ENCODE measurements around the gene CDH3. TPM values are rescaled to one million over a fixed set of nuclear protein-coding genes. Genes with fewer than 3 reads are reported as not detected.
"Not testable (repeated sequence)": the region's sequence is repeated elsewhere in the genome, so short reads cannot be mapped to it uniquely, and the experiment has no call there.

Gene CDH3
- total RNA-seq, 1 donor from 2014 or later = 0.51 TPM

DNA sequence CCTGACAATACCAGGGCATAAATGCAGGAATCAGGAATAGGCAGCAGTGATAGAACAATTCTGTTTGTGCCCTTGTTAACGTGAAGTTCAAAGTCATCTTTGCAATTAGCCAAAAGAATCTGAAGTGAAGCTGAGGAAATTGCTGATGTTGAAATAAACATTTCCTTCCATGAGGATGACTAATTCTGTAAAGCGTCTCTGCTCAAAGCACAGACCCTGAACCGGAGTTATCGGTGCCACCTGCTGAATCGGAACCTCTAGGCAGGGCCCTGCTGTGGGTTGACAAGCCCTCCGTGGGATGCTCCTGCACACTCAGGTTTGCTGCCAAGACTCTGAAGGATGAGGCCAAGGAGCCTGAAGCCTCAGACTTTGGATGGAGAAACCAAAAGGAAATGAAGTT, 55.0 kb downstream of the CDH3 start:
- no peak for DNase-seq (ENCODE audit: low spot score)

DNA sequence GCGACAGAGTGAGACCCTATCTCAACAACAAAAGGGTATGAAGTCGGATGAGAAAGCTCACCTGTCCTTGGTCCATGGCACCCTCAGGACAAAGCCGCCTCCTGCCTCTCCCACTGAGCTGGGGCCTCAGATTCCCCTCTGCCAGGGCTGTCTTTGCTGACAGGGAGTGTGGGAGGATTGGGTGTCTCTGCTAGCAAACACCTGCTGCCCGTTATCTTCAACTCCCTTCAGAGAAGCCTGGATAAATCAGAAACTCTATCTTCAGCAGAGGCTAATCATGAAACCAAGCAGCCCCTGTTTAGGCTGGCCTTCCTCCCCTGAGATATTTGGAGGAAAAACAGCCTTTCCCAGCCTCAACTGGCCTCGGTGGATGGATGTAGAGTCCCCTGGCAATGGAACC, 55.7 kb downstream of the CDH3 start:
- no peak for DNase-seq (ENCODE audit: low spot score)

DNA sequence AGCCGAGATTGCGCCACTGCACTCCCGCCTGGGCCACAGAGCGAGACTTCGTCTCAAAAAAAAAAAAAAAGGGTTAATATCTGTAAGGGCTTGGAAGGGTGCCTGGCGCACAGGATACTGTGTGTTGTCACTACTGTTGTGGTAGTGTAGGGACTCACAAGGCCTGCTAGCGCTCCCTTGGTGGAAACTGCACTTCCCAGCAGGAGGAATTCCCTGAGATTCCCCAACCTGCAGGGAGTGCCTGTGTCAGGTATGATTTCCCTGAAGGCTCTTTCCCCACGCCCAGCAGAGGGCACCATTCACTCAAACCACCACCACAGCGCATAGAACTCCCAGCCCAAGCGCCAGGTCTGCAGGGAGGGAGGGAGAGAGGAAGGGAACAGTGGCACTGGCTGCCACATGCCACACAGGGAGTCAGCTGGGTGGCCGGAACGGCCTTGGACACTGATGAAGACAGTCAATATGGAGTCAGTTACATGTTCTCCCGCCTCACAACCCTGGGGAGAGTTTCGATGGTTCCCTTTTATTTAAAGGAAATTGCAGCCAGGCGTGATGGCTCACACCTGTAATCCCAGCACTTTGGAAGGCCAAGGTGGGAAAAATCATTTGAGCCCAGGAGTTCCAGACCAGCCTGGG, 59.2 kb downstream of the CDH3 start:
- DNase-seq (ENCODE audit: low spot score) = no peak

DNA sequence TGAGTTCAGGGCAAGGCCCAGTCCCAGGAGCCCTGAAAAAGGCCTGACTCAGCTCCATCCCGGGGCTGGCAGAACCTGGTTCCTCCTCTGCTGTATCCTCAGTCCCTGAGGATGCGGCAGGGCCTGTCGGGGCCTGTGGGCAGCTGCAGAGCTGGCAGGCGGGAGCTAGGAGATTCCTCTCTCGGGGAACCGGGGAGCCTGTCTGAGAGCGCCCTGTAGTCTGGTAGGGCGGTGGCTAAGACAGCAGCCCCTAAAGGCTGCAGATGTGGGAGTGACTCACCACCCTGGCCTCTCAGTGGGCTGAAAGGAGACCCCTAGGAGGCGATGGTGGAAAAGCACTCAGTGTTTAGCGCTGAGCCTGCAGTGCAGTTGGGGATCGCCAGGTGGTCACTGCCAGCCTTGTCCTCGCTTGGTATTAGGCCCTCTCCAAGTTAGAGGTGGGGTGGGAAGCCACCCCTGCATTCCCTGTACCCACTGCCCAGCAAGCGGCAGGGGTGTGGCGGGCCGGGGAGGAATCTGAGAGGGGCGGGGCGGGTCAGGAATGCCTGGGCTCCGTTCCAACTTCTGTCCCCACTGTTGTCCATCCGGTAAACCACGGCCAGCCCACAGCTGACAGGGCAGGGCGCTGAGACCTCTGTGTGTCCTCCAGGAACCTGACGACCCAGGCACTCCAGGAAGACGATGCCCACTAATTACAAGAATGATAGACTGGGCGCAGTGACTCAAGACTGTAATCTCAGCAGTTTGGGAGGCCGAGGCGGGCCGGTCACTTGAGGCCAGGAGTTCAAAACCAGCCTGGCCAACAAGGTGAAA, 62.4 kb downstream of the CDH3 start:
- DNase-seq (ENCODE audit: low spot score) = no peak

DNA sequence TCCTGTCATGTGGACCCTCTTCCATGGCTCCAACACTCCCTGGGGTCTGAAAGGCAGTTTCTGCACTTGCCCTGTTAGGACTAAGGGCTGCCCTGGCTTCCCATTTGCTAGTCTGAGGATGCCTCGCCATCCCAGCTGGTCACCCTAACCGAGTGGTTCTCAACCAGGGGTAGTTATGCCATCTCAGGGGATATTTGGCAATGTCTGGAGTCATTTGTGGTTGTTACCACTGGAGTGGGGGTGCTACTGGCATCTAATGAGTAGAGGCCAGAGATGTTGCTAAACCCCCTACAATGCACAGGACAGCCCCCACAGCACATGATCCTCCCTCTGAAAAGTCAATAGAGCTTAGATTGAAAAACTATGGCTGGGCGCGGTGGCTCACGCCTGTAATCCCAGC, 65.1 kb downstream of the CDH3 start:
- DNase-seq (ENCODE audit: low spot score) = no peak

DNA sequence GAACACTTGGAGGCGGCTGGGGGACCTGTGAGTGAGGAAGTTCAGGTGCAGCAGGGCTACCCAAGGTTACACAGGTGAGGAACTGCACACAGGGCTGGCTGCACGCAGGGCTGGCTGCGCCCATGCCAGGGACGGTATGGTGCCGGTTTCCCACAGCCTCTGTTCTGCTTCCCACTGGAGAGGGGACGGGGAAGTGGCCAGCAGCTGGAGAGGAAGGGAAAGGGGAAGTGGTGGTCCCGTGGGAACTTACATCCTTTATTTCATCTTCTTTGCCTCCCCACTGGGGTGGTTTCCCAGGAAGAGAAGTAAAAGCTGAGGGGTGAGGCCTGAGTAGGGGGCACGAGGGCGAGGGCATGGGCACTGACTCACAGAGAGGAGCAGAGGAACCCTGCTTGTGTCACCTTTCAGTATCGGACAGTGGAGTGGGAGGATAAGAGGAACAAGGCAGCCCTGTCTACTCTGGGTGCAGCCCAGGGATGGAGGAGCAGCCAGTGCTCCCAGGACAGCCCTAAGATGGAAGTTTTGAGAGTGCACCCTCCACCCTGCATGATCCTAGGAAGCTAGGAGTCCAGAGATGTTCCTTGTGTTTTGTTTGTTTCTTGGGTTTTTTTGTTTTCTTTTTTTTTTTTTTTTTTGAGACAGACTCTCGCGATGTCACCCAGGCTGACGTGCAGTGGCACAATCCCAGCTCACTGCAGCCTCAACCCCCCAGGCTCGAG, 66.5 kb downstream of the CDH3 start:
- DNase-seq (ENCODE audit: low spot score) = no peak

DNA sequence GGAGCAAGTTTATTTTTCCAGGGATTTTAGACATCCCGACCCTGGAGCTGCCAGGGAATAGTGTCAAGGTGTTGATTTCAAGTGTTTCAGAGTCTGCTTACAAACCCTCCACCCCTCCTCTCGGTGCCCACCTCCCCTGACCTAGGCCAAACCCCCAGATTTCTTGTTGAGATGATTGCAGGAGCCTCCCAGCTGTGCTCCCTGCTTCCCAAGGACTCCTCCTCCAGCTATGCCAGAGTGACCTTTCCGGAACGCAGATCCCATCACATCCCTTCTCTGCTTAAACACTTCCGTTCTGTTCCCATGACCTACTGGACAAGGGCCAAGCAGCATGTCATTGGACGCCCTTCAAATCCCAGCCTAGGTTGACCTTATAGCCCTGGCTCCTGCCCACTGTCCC, 68.3 kb downstream of the CDH3 start:
- DNase-seq (ENCODE audit: low spot score) = no peak

DNA sequence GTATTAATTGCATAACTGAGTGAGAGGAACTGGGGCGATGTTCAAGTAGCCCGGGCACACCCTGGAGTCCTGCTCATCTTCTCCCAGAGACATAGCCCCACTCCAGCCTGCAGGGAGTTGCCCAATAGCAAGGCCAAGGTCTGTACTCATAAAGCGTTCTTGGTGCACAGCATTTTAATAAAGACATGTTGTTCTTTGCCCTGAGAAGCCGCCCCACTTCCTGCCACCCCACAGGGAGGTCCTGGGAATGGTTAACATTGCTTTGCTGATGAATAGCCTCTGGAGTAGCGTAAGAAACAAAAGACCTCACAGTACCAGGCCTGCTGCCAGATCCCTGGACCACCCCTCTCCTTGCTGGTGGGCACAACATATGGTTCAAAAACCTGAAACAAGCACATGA, 70.4 kb downstream of the CDH3 start:
- DNase-seq (ENCODE audit: low spot score) = no peak

DNA sequence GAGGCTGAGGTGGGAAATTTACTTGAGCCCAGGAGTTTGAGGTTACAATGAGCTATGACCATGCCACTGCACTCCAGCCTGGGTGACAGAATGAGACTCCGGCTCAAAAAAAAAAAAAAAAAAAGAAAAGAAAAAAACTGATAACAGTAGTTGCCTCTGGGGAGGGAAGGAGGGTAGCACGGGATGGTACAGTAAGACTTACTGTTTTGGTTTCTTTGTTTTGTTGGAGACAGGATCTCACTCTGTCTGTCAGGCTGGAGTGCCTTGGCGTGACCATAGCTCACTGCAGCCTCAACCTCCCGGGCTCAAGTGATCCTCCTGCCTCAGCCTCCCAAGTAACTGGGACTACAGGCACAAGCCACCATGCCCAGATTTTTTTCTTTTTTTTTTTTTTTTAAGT, 71.4 kb downstream of the CDH3 start:
- DNase-seq (ENCODE audit: low spot score) = not testable (repeated sequence)

DNA sequence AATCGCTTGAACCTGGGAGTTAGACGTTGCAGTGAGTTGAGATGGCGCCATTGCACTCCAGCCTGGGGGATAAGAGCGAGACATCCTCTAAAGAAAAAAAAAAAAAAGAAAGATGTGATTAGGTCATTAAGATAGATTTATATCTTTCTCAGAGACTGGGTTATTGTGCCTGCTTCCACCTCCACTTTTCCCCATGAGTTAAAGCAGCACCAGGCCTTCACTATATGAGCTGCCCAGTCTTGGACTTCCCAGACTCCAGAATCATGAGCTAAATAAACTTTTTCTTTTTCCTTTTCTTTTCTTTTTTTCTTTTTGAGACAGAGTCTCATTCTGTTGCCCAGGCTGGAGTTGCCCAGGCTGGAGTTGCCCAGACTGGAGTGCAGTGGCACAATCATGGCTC, 72.6 kb downstream of the CDH3 start:
- no peak for DNase-seq (ENCODE audit: low spot score)

DNA sequence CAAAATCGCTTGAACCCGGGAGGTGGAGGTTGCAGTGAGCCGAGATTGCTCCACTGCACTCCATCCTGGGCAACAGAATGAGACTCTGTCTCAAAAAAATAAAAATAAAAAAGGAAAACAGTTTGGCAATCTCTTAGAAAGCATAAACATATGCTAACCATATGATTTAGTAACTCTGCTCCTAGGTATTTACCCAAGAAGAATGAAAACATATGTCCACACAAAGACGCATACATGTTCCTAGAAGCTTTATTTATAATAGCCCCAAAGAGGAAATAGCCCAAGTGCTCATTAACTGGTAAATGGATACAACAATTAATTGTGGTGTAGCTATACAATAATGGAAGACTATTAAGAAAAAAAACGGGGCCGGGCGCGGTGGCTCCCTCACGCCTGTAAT, 73.5 kb downstream of the CDH3 start:
- DNase-seq (ENCODE audit: low spot score) = no peak

DNA sequence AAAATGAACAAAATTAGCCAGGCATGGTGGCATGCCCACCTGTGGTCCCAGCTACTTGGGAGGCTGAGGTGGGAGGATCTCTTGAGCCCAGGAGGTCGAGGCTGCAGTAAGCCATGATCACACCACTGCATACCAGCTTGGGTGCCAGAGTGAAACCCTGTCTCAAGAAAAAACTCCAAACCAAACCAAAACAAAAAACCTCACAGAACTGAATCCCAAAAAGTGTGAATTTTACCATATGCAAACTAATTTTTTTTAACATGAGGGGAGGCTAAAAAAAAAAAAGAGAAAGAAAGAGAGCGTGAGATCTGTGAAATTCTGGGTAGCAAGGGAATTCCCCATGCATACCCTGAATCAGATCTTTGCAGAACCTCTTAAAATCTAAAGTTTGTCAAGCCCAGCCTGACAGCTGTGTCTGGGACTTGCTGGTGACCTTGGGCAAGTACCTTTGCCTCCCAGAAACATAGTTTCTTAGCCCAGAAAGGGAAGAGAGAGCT, 74.9 kb downstream of the CDH3 start:
- DNase-seq (ENCODE audit: low spot score) = no peak

DNA sequence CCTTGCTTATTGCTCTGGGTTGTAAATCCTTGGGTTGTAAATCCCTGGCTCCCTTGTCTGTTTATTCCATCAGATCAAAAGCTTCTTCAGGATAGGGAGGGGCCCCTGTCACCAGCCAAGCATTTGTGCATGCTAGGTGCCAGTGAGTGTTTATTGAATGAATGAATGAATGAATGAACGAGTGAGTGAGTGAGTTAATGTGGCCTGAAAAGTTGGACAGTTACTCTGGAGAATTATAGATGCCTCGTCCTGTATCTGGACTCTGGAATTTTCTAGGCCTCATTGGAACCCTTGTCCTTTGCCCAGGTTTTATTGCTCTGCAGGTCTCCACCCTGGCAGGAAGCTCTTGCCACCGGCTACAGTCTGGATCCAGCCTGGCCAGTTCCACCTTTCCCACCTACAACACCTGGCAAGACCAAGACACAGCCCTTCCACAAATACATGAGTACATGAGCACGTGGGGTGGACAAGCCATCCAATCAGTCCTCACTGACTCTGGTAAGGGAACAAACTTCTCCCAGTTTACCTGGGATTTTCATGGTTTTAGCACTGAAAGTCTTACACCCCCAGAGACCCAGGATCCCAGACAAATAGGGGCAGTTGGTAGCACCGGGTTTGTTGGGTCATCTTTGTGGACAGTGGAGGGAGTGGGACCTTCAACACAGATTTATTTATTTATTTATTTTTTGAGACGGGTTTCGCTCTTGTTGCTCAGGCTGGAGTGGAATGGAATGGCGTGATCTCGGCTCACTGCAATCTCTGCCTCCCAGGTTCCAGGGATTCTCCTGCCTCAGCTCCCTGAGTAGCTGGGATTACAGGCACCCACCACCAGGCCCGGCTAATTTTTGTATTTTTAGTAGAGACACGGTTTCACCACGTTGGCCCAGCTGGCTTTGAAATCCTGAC, 77.3 kb downstream of the CDH3 start:
- no peak for DNase-seq (ENCODE audit: low spot score)

DNA sequence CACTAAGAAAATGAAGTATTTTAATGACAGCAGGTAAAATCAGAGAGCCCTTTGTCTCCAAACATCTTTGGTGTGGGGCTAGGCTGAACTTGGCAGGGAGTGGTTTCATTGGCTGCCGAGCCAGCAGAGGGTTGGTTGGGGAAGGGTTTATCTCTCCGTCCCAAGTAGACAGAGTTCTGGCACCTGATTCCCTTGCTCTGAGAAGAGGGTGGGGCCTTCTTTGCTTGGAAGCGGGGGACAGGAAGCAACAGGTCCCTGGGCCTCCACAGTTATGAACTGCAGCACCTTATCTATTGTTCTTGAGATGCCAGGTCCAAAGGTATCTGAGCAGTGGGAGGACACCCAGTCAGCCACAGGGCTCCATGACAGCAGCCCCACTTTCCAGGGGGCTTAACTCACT, 79.7 kb downstream of the CDH3 start:
- DNase-seq (ENCODE audit: low spot score) = no peak

DNA sequence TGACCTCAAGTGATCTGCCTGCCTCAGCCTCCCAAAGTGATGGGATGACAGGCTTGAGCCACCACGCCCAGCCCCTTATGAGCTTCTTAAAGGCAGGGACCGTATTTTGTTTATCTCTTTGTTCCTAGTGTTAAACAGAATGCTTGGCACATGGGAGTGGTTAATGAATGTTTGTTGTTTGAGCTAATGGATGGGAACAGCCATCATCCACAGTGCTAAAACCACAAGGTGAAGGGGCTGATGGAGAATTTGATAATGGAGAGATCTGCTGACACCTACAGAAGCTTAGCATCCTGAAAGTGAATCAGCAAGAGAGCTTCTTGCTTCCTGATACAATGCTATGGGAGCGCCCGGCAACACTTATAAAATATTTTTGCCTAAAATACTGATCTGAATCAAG, 83.4 kb downstream of the CDH3 start:
- no peak for DNase-seq (ENCODE audit: low spot score)

DNA sequence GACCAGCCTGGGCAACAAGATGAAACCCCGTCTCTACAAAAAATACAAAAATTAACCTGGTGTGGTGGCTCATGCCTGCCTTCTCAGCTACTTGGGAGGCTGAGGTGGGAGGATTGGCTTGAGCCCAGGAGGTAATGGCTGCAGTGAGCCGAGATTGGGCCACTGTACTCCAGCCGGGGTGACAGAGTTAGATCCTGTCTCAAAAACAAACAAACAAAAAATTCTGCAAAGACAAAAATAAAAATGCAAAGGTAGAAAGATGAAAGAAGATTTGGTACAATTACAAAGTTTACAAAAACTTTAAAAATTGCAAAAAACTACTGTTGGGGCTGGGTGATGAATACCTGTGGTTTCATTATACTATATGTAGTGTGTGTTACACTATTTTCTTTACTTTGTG, 86.5 kb downstream of the CDH3 start:
- DNase-seq (ENCODE audit: low spot score) = no peak

DNA sequence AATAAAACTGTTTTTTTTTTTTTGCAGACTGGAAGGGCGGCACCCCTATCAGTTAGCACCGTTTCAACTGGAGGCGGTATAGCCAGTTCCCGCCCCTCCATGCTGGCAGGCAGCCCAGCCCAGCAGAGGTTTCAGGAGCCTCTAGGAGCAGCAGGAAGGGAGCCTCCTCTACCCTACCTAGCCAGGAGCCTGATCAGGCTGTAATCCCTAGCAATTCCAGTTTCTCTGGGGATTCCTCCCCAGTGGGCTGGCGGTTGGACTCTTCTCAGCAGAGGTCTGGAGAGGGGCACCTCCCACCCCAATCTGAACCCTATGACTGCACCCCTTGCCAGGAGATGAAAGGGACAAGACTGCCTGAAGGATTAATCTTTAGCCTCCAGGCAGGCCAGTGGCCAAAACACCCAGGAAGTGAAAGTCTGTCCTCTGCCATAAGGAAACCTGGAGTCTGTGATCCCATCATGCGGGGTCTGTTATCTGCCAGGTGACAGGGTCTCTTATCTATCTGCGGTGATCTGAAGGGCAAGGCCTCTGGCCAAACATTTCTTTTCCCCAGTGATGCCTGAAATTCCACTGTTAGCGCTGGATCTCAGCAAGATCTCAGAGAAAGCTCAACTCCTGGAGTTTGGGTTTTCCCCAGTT, 87.1 kb downstream of the CDH3 start:
- DNase-seq (ENCODE audit: low spot score) = no peak

DNA sequence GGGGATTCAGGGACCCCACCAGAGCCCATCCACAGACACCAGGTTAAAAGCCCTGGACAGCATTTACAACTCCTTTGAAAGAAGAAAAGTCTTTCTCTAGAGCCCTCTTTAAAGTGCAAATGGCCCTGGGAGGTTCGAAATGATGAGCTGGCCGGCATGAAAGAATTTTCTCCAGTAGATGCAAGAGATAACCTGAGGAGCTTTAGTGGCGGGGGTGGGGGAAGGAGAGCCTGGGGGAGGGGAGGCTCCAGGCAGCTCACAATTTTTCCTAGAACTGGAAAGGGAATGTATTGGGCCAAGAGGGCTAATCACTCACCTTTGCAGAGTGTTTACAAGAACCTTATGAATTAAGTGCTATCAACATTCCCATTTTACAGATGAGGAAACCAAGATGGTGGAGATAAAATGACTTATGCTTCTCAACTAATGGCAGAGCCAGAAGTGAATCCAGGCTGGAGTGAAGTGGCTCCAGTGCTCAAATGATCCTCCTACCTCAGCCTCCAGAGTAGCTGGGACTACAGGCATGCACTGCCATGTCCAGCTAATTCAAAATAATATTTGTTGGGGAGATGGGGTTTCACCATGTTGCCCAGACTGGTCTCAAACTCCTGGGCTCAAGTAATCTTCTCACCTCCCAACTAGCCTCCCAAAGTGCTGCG, 87.8 kb downstream of the CDH3 start:
- DNase-seq (ENCODE audit: low spot score) = no peak

DNA sequence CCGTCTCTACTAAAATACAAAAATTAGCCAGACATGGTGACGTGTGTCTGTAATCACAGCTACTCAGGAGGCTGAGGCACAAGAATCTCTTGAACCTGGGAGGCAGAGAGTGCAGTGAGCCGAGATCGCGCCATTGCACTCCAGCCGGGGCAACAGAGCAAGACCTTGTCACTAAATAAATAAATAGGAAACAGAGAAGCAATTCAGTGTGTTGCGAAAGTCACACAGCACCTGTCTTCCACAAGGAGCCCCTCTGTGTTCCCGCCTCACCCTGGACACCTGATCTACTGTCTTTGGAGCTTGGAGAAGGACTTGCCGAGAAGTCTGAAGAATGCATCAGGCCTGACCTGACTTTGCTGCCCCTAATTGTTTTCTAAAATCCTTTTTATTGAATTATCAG, 88.5 kb downstream of the CDH3 start:
- no peak for DNase-seq (ENCODE audit: low spot score)

DNA sequence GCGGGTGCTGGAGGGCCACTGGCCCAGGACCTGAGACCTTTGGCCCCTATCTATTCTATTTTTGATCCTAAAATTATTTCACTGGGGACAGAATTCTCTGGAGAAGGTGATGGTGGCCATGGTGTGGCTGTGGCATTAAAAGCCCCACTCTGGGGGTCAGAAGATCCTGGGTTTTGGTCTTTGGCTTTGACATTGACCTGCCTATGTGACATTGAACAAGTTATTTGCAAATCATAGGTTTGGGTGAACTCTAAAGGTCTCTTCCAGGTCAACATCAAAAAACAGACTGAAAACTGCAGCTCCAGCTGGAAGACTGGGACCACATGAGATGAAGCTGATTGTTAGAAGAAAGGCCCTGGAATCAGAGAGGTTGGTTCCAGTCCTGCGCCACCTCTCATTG, 89.7 kb downstream of the CDH3 start:
- no peak for DNase-seq (ENCODE audit: low spot score)
